Measurements from ENCODE around the gene PCBP3. TPM values are rescaled to one million over a fixed set of nuclear protein-coding genes. Genes with fewer than 3 reads are reported as not detected.

PCBP3 gene
- total and polyA plus RNA-seq, 2 of the 13 experiments (the other 11 are each of a cell fraction or from before 2014, with no cell fraction given), result not detected

- TF ChIP-seq ZKSCAN8 (CRISPR knock-in tag; IDR thresholded peaks at IDR 0.05; ENCODE audit: borderline replicate concordance), result no peak
Observed at GRCh38 chr21:45922648-45923047, 279.1 kb downstream of the PCBP3 start (continued).

GRCh38 chr21:45923146-45923545, 279.6 kb downstream of the PCBP3 start:
- Histone ChIP-seq H2AFZ (ENCODE audit: low read length) (no peak overlapping the region), H3K9me3 (ENCODE audit: low read length) (peaks cover 4% of the 10 kb centered on the region), H3K79me2 (ENCODE audit: insufficient read depth, low read length) (no peaks in the 10 kb centered on the region), H3K4me2 (ENCODE audit: low read depth, low read length) (no peak overlapping the region), H4K20me1 (ENCODE audit: insufficient read depth, low read length) (no peaks in the 10 kb centered on the region), H3K9ac (ENCODE audit: insufficient read depth, low read depth, low read length) (no peak overlapping the region), H3K4me1 (ENCODE audit: insufficient read depth, low read length) (no peaks in the 10 kb centered on the region), H3K27me3 (ENCODE audit: control insufficient read depth in 1 of 2, insufficient read depth in 2 of 2, low read length in 2 of 2) (peaks cover 1 to 16% of the 10 kb centered on the region in 2 experiments; a peak in 3 of 5 replicates), H3K27ac (ENCODE audit: extremely low read length, insufficient read depth, low read length) (no peak overlapping the region), H3K36me3 (replicated peaks in 1 of 2; ENCODE audit: control insufficient read depth in 1 of 2, insufficient read depth in 2 of 2, low read length in 2 of 2) (no peaks in the 10 kb centered on the region), H3K4me3 (replicated peaks in 1 of 3; ENCODE audit: insufficient read depth in 1 of 3, low read depth in 2 of 3, low read length in 3 of 3) (no peak overlapping the region)
- intact Hi-C loops (cut with micrococcal nuclease; ENCODE audit: unreplicated experiment), result no loop called here
- ATAC-seq, result peak; percentile 86
- POLR2A ChIA-PET, result no interaction called here
- CTCF ChIA-PET (ENCODE audit: low intra/inter-chr PET ratio, low total read pairs), result interaction anchor here (1.2 kb wide), 1 partner anchor 783 kb away, joined by 4 read pairs; no protein-coding TSS in a partner anchor
- DNase-seq (ENCODE audit: low spot score), result peak; percentile 16
- BruUV-seq (replicated peaks), result no TSS peak
- 0% methylated on average over 5 of the region's 6 CpGs for WGBS (ENCODE audit: low lambda C conversion rate)
- peak; percentile 75 for FAIRE-seq
- in situ Hi-C loops (cut with HindIII; ENCODE audit: extremely low pct_ligation_motif_present, low pct_unique_long_range_greater_than_20kb), result no loop called here
- TF ChIP-seq ZNF687 (CRISPR knock-in tag; IDR thresholded peaks at IDR 0.05), result peak; percentile 37
- TF ChIP-seq CTCF (CRISPR knock-in tag; IDR thresholded peaks at IDR 0.05), result peak; percentile 76
- TF ChIP-seq SMAD1 (CRISPR knock-in tag; IDR thresholded peaks at IDR 0.05; ENCODE audit: borderline replicate concordance, low read depth), result no peak
- TF ChIP-seq KDM2A (CRISPR knock-in tag; IDR thresholded peaks at IDR 0.05; ENCODE audit: borderline replicate concordance, low read depth), result 0 out of 2 replicates have a peak, but pooled peaks have one; percentile 19
- peak; percentile 30; the same call in 1 of the 2 replicates for TF ChIP-seq SMC3 (IDR thresholded peaks at IDR 0.05; ENCODE audit: low read length)
- TF ChIP-seq ZNF142 (CRISPR knock-in tag; IDR thresholded peaks at IDR 0.05), result no peak
- peak; percentile 71 for TF ChIP-seq STAG1 (CRISPR knock-in tag; IDR thresholded peaks at IDR 0.05)
- peak; percentile 56 for TF ChIP-seq RAD21 (CRISPR knock-in tag; IDR thresholded peaks at IDR 0.05)

Data from HepG2 (cell line).